IMR-90 (cell line): Measurements from ENCODE around the gene ZDHHC8. TPM values are rescaled to one million over a fixed set of nuclear protein-coding genes. Genes with fewer than 3 reads are reported as not detected.

ENCODE experiments used
- ATAC-seq: fragments of 200-7000 bp; cut with Tn5 transposase; 2 replicates; pipeline ENCODE4 v1.9.1; 2020; ENCODE audit warnings: low read depth, mild to moderate bottlenecking, moderate library complexity
- BruUV-seq: library from RNA; stranded (reverse); fragments of 400-500 nt; replicated peaks from 2 replicates; lab custom pipeline; 2021; lab: Mats Ljungman, UMichigan
- CTCF ChIA-PET: fragments of 300-600 bp; formaldehyde crosslinking; extraction: SDS; loops from one replicate; lab custom pipeline; 2021; ENCODE audit warnings: antibody characterized with exemption; lab: Yijun Ruan, JAX
- POLR2A ChIA-PET: fragments of 300-600 bp; sonication (Branson Sonifier 250); formaldehyde crosslinking; loops from one replicate; lab custom pipeline; 2022; ENCODE audit warnings: antibody characterized with exemption; ENCODE audit not compliant: unreplicated experiment; lab: Charles Lee
- DNase-seq: peaks from one replicate; pipeline ENCODE4 v3.0.0; 2013
- H2AFZ ChIP-seq: replicated peaks from 2 replicates; pipeline ENCODE3; 2013; ENCODE audit warnings: low read length, mild to moderate bottlenecking; ENCODE audit not compliant: poor library complexity
- H2AK5ac ChIP-seq: 2 replicates; pipeline ENCODE4 v1.6.1; 2013; ENCODE audit warnings: low read depth, low read length, inconsistent platforms
- H2AK9ac ChIP-seq: replicated peaks from 2 replicates; pipeline ENCODE3; 2013; ENCODE audit warnings: mild to moderate bottlenecking, low read depth, low read length, moderate library complexity; ENCODE audit not compliant: poor library complexity
- H2BK120ac ChIP-seq: 2 replicates; pipeline ENCODE4 v1.6.1; 2013; ENCODE audit warnings: low read depth, low read length, inconsistent platforms
- H2BK15ac ChIP-seq: 3 replicates; pipeline ENCODE4 v1.6.1; 2013; ENCODE audit warnings: low read depth, low read length, inconsistent platforms
- H2BK20ac ChIP-seq: 2 replicates; pipeline ENCODE4 v1.6.1; 2013; ENCODE audit warnings: low read depth, mild to moderate bottlenecking, inconsistent platforms, low read length, moderate library complexity
- H2BK5ac ChIP-seq: 2 replicates; pipeline ENCODE4 v1.6.1; 2013; ENCODE audit warnings: mild to moderate bottlenecking, low read depth, low read length, inconsistent platforms; ENCODE audit not compliant: poor library complexity, severe bottlenecking
- H3K14ac ChIP-seq: replicated peaks from 2 replicates; pipeline ENCODE4 v1.6.1; 2013; ENCODE audit warnings: low read depth, low read length, inconsistent platforms
- H3K18ac ChIP-seq: 2 replicates; pipeline ENCODE4 v1.6.1; 2013; ENCODE audit warnings: low read depth, low read length, control low read depth
- H3K23ac ChIP-seq: 2 replicates; pipeline ENCODE4 v1.6.1; 2013; ENCODE audit warnings: low read depth, low read length, inconsistent platforms
- H3K27ac ChIP-seq: 2 replicates; pipeline ENCODE4 v1.5.1; 2013; ENCODE audit warnings: mild to moderate bottlenecking, control low read depth, low read length; ENCODE audit not compliant: insufficient read depth
- H3K27me3 ChIP-seq: 2 replicates; pipeline ENCODE4 v1.6.1; 2013; ENCODE audit warnings: low read length; ENCODE audit not compliant: control insufficient read depth, insufficient read depth
- H3K36me3 ChIP-seq: 2 replicates; pipeline ENCODE4 v1.6.1; 2013; ENCODE audit warnings: low read length, mixed read lengths; ENCODE audit not compliant: control insufficient read depth, insufficient read depth
- H3K4ac ChIP-seq: 2 replicates; pipeline ENCODE4 v1.6.1; 2013; ENCODE audit warnings: low read depth, low read length, inconsistent platforms
- H3K4me1 ChIP-seq: 2 replicates; pipeline ENCODE4 v1.6.1; 2013; ENCODE audit warnings: low read length, mixed read lengths; ENCODE audit not compliant: control insufficient read depth, insufficient read depth
- H3K4me2 ChIP-seq: 2 replicates; pipeline ENCODE4 v1.6.1; 2013; ENCODE audit warnings: low read depth, mild to moderate bottlenecking, control low read depth, low read length, moderate library complexity
- H3K4me3 ChIP-seq: 2 replicates; pipeline ENCODE4 v1.5.1; 2013; ENCODE audit warnings: low read depth, mild to moderate bottlenecking, control low read depth, low read length, moderate library complexity; ENCODE audit not compliant: insufficient read depth
- H3K56ac ChIP-seq: 2 replicates; pipeline ENCODE4 v1.6.1; 2013; ENCODE audit warnings: low read length, inconsistent platforms; ENCODE audit not compliant: insufficient read depth; ENCODE audit errors: extremely low read depth
- H3K79me1 ChIP-seq, 2 experiments: 2 replicates each; pipeline ENCODE4 v1.6.1; 2013; ENCODE audit warnings: low read length in 2 of 2, inconsistent platforms in 1 of 2, low read depth in 1 of 2
- H3K9ac ChIP-seq: 2 replicates; pipeline ENCODE4 v1.6.1; 2013; ENCODE audit warnings: low read depth, low read length, control low read depth
- H3K9me1 ChIP-seq: 2 replicates; pipeline ENCODE4 v1.6.1; 2013; ENCODE audit warnings: low read length, inconsistent platforms; ENCODE audit not compliant: insufficient read depth
- H3K9me3 ChIP-seq: 2 replicates; pipeline ENCODE4 v1.6.1; 2013; ENCODE audit warnings: low read length; ENCODE audit not compliant: control insufficient read depth, insufficient read depth
- H4K20me1 ChIP-seq: 2 replicates; pipeline ENCODE4 v1.6.1; 2013; ENCODE audit warnings: low read length, inconsistent platforms; ENCODE audit not compliant: insufficient read depth
- H4K5ac ChIP-seq: 2 replicates; pipeline ENCODE4 v1.6.1; 2013; ENCODE audit warnings: mild to moderate bottlenecking, low read depth, low read length, control low read depth
- H4K8ac ChIP-seq, 2 experiments: 2 replicates each; pipeline ENCODE4 v1.6.1; 2013; ENCODE audit warnings: low read depth in 2 of 2, low read length in 2 of 2, control low read depth in 1 of 2, inconsistent platforms in 1 of 2
- H4K91ac ChIP-seq: 2 replicates; pipeline ENCODE4 v1.6.1; 2013; ENCODE audit warnings: low read depth, low read length, inconsistent platforms; ENCODE audit not compliant: insufficient read depth
- MAFK ChIP-seq: IDR thresholded peaks from 2 replicates; pipeline ENCODE4 v1.6.1; 2012; ENCODE audit warnings: low read depth, low read length, improper control_type of control experiment
- MXI1 ChIP-seq: IDR thresholded peaks from 2 replicates; pipeline ENCODE4 v1.6.1; 2012; ENCODE audit warnings: low read depth, mild to moderate bottlenecking, low read length, moderate library complexity, borderline replicate concordance
- POLR2A ChIP-seq: IDR thresholded peaks from 2 replicates; pipeline ENCODE4 v1.6.1; 2012; ENCODE audit warnings: mild to moderate bottlenecking, low read depth, low read length
- RFX5 ChIP-seq: IDR thresholded peaks from 2 replicates; pipeline ENCODE4 v1.8.0; 2012; ENCODE audit warnings: low read depth, mild to moderate bottlenecking, low read length, moderate library complexity
- USF2 ChIP-seq: fragments of 150-350 bp; IDR thresholded peaks from 2 replicates; pipeline ENCODE4 v1.6.1; 2017; ENCODE audit warnings: mild to moderate bottlenecking, antibody characterized with exemption, low read length, low read depth
- WGBS, 2 experiments: methylation state at CpG; one replicate each; pipeline versions ENCODE4 v1.1.5 to v1.1.7; 2013; ENCODE audit warnings: missing lambda C conversion rate in 2 of 2; ENCODE audit not compliant: insufficient read length in 1 of 2; ENCODE audit errors: extremely low coverage in 2 of 2; 5-methylcytosine and 5-hydroxymethylcytosine counted together
- dilution Hi-C: fragments of 300-500 bp; cut with HindIII; formaldehyde crosslinking; loops from one replicate; pipeline ENCODE4 v1.14.3; 2018; ENCODE audit warnings: low sequenced_read_pairs; ENCODE audit not compliant: unreplicated experiment
- in situ Hi-C: fragments of 300-500 bp; cut with MboI; formaldehyde crosslinking; loops from 3 replicates; pipeline ENCODE4 v1.14.3; 2019; ENCODE audit warnings: low sequenced_read_pairs, inconsistent platforms, mixed read lengths
- intact Hi-C: fragments of 100-400 bp; cut with micrococcal nuclease; formaldehyde crosslinking; loops from 2 replicates; pipeline ENCODE4 v1.10.0; 2022
- polyA plus RNA-seq, 3 experiments: library from polyadenylated mRNA; depleted of rRNA; stranded (reverse); fragments of >200 nt; gene quantifications; 2 replicates each; pipeline ENCODE4 v1.2.3, GENCODE V29; 2012; ENCODE audit warnings: low replicate concordance in 1 of 3
- total RNA-seq: library from RNA; depleted of rRNA; stranded (reverse); fragments of >200 nt; gene quantifications from 2 replicates; pipeline ENCODE4 v1.2.3, GENCODE V29; 2012

The ZDHHC8 gene
- total and polyA plus RNA-seq, 2 of the 4 experiments (the other 2 are of a cell fraction), result 2.5 to 72.6 TPM

- H3K14ac ChIP-seq, result no peak overlapping the region
- TF ChIP-seq RFX5 (no peak), USF2 (no peak), POLR2A (no peak), MXI1 (no peak), MAFK (no peak)
- ATAC-seq (no peak), DNase-seq (no peak)
- no peak overlapping the region for H2AFZ ChIP-seq
- H3K27me3 ChIP-seq, result no peaks in the 10 kb centered on the region
- WGBS, 2 experiments, result 93% methylated on average over 2 of the region's 9 CpGs; no CpG with 5 or more reads in 1 of the 2 experiments
- peaks cover 2% of the 10 kb centered on the region; the same call in 1 of the 2 replicates for H3K9me1 ChIP-seq
- H2BK20ac ChIP-seq, result no peak overlapping the region
- no peak overlapping the region for H2BK120ac ChIP-seq
- CTCF ChIA-PET, result no interaction called here
- no peak overlapping the region for H4K5ac ChIP-seq
- BruUV-seq, result no TSS peak
- no peak overlapping the region for H2AK5ac ChIP-seq
- H2BK15ac ChIP-seq, result no peak overlapping the region
- POLR2A ChIA-PET, result no interaction called here
- no peak overlapping the region for H2BK5ac ChIP-seq
- no peak overlapping the region for H3K18ac ChIP-seq
- intact Hi-C loops, result no loop called here
- H3K4me3 ChIP-seq, result no peak overlapping the region
- H4K91ac ChIP-seq, result no peak overlapping the region
- H3K9me3 ChIP-seq, result no peaks in the 10 kb centered on the region
- H3K4me2 ChIP-seq, result no peak overlapping the region
- H3K23ac ChIP-seq, result no peak overlapping the region
- dilution Hi-C loops, result no loop called here
- no peak overlapping the region for H3K56ac ChIP-seq
- H3K36me3 ChIP-seq, result peaks cover 87% of the 10 kb centered on the region
- in situ Hi-C loops, result no loop called here
- no peak overlapping the region for H4K8ac ChIP-seq
- peaks cover 40 to 86% of the 10 kb centered on the region in 2 experiments for H3K79me1 ChIP-seq
- H4K20me1 ChIP-seq, result peaks cover 53% of the 10 kb centered on the region
- H3K9ac ChIP-seq, result no peak overlapping the region
- no peak overlapping the region for H3K4ac ChIP-seq
- peaks cover 4% of the 10 kb centered on the region; the same call in 1 of the 2 replicates for H3K4me1 ChIP-seq
- H3K27ac ChIP-seq, result no peak overlapping the region
- H2AK9ac ChIP-seq, result no peak overlapping the region
Observed at GRCh38 chr22:20090730-20091240, 40.8 kb upstream of the ZDHHC8 start.
